ENCODE results near the gene CMIP.

- no peak for TF ChIP-seq YY1 (IDR thresholded peaks at IDR 0.05; ENCODE audit: insufficient read depth, insufficient read length)
- TF ChIP-seq ZNF274 (IDR thresholded peaks at IDR 0.05; ENCODE audit: low read depth, low read length) = no peak
- TF ChIP-seq SUZ12 (IDR thresholded peaks at IDR 0.05; ENCODE audit: extremely low read depth, insufficient read depth, insufficient read length) = no peak
Measured at GRCh38 chr16:81431554-81432353, 12.9 kb upstream of the CMIP start.

All from NT2/D1 (cell line).